Activated T-cell treated with anti-CD3 and anti-CD28 coated beads, Interleukin-2, amount 50 U/mL, for 72 hours (primary cell): ENCODE data around the gene MCU. TPM values are rescaled to one million over a fixed set of nuclear protein-coding genes. Genes with fewer than 3 reads are reported as not detected.
"Not testable (repeated sequence)": the region's sequence is repeated elsewhere in the genome, so short reads cannot be mapped to it uniquely, and the experiment has no call there.

ENCODE experiments used
- ATAC-seq, 2 donors: fragments of 150-1000 bp; cut with Tn5 transposase; replicated peaks in 1 of 2; 2 replicates each; pipeline ENCODE4 v1.10.0; 2021; ENCODE audit warnings: moderate library complexity in 2 of 2, mild to moderate bottlenecking in 1 of 2
- DNase-seq, 2 donors: peaks; one replicate each; pipeline ENCODE4 v3.0.0; 2021 to 2022; ENCODE audit warnings: mixed read lengths in 1 of 2
- H3K27ac Mint-ChIP-seq: one replicate; pipeline ENCODE4 v1.8.0; 2022; ENCODE audit warnings: mild to moderate bottlenecking, moderate library complexity, mixed read lengths
- H3K27me3 Mint-ChIP-seq: one replicate; pipeline ENCODE4 v1.8.0; 2022; ENCODE audit warnings: low read depth, mixed read lengths
- H3K36me3 Mint-ChIP-seq, 2 donors: one replicate each; pipeline ENCODE4 v1.8.0; 2022; ENCODE audit warnings: mixed read lengths in 2 of 2, mild to moderate bottlenecking in 1 of 2; ENCODE audit not compliant: insufficient read depth in 2 of 2
- H3K4me1 Mint-ChIP-seq: one replicate; pipeline ENCODE4 v1.8.0; 2022; ENCODE audit warnings: low read depth, mixed read lengths
- H3K4me3 Mint-ChIP-seq, 2 donors: one replicate each; pipeline ENCODE4 v1.8.0; 2022; ENCODE audit warnings: mild to moderate bottlenecking in 2 of 2, mixed read lengths in 2 of 2, moderate library complexity in 2 of 2
- H3K9me3 Mint-ChIP-seq, 2 donors: one replicate each; pipeline ENCODE4 v1.8.0; 2022; ENCODE audit warnings: mixed read lengths in 2 of 2
- total RNA-seq, 2 donors: library from RNA; stranded (reverse); gene quantifications; one replicate each; pipeline ENCODE4 v1.2.3, GENCODE V29; 2022

MCU gene
- total RNA-seq, 2 donors from 2014 or later, result 16.3 to 18.9 TPM

DNA sequence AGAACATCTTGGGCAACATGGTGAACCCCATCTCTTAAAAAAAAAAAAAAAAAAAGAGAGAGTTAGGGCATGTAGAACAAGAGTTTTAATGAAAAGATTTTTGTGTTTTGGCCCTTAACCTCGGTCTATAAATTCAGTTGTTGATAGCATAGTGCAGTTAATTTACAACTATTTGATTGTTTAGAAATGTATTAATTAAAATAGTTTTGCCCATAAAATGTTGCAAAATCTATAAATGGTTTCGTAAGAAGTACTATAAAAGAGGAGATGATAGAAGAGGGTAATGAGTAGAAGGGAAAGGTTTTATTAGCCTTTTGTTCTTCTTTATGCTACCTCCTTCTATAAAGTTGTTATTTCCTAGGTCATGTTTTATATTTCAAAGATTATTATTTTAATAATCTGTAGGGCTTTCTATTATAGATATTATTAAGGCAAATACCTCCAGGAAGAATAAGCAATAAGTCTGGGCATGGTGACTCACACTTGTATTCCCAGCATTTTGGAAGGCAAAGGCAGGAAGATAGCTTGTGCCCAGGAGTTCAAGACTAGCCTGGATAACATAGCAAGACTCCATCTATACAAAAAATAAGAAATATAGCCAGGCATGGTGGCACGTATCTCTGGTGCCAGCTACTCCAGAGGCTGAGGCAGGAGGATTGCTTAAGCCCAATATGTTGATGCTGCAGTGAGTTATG is 73.3 kb downstream of the MCU start:
- Mint-ChIP-seq H3K4me1 (no peaks in the 10 kb centered on the region), H3K4me3 (no peak overlapping the region), H3K27ac (no peak overlapping the region), H3K36me3 (peaks cover 8 to 9% of the 10 kb centered on the region in 2 donors), H3K27me3 (no peaks in the 10 kb centered on the region), H3K9me3 (peaks cover 7 to 9% of the 10 kb centered on the region in 2 donors)
- no peak for ATAC-seq
- no peak for DNase-seq

GRCh38 chr10:72771195-72771594 is 79.3 kb downstream of the MCU start:
- H3K27ac Mint-ChIP-seq, DNase-seq, H3K4me3 Mint-ChIP-seq, ATAC-seq, H3K4me1 Mint-ChIP-seq, H3K27me3 Mint-ChIP-seq: not testable (repeated sequence)
- peaks cover 12% of the 10 kb centered on the region in 2 donors for H3K9me3 Mint-ChIP-seq
- peaks cover 8 to 27% of the 10 kb centered on the region in 2 donors for H3K36me3 Mint-ChIP-seq

GRCh38 chr10:72772031-72772430 is 80.1 kb downstream of the MCU start:
- Mint-ChIP-seq H3K4me1 (no peaks in the 10 kb centered on the region), H3K27me3 (no peaks in the 10 kb centered on the region), H3K9me3 (peaks cover 12 to 13% of the 10 kb centered on the region in 2 donors), H3K27ac (no peak overlapping the region), H3K36me3 (peaks cover 8 to 27% of the 10 kb centered on the region in 2 donors), H3K4me3 (no peak overlapping the region)
- ATAC-seq (no peak), DNase-seq (no peak)

DNA sequence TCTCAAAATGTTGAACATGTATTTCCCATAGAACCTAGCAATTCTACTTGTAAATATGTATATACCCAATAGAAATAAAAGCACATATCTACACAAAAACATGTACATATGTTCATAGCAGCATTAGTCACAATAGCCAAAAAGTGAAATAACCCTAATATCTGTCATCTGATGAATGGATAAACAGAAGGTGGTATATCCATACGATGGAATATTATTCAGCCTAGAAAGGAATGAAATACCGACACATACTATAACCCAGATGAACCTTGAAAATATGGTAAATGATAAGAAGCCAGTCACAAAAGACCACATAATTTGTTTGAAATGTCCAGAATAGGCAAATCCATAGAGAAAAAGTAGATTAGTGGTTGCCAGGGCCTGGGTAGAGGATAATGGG is 87.9 kb downstream of the MCU start:
- DNase-seq, result no peak
- Mint-ChIP-seq H3K27me3 (no peaks in the 10 kb centered on the region), H3K9me3 (peaks cover 0 to 3% of the 10 kb centered on the region in 2 donors), H3K4me3 (no peak overlapping the region), H3K36me3 (peaks cover 0 to 6% of the 10 kb centered on the region in 2 donors), H3K4me1 (no peaks in the 10 kb centered on the region), H3K27ac (no peak overlapping the region)
- ATAC-seq, result no peak

DNA sequence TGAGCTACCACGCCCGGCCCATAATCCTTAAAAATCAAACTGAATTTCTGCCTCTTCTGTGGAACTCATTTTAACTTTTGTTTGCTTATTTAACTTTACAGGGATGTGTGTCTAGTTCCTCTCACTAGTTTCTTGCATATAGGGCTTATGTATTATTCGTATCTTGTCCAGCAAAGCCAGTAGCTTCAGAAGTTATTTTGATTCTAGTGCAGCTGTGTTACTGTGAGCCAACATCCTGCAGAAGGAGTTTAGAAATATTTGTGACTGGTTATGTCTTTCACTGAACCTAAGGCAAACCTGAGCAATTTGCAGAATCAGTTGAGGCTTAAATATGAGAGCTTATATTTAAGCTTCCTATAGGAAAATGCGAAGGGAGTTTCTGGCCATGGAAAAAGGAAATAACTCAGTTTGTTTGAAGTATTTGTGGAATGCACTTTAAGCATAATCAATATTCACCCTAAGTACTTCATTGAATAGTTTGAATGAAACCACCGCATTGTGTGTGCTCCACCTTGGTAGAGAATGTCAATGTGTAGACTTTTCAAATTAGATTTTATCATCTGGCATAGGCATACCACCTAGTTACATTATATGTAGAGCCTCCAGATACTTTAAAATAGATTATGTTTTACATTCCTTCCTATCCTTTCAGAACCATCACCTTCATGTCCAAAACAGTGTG is 90.8 kb downstream of the MCU start:
- H3K27me3 Mint-ChIP-seq, result no peaks in the 10 kb centered on the region
- ATAC-seq, result no peak
- H3K4me1 Mint-ChIP-seq, result no peaks in the 10 kb centered on the region
- H3K4me3 Mint-ChIP-seq, result no peak overlapping the region
- no peaks in the 10 kb centered on the region for H3K9me3 Mint-ChIP-seq
- no peak overlapping the region for H3K27ac Mint-ChIP-seq
- no peak for DNase-seq
- no peaks in the 10 kb centered on the region for H3K36me3 Mint-ChIP-seq

DNA sequence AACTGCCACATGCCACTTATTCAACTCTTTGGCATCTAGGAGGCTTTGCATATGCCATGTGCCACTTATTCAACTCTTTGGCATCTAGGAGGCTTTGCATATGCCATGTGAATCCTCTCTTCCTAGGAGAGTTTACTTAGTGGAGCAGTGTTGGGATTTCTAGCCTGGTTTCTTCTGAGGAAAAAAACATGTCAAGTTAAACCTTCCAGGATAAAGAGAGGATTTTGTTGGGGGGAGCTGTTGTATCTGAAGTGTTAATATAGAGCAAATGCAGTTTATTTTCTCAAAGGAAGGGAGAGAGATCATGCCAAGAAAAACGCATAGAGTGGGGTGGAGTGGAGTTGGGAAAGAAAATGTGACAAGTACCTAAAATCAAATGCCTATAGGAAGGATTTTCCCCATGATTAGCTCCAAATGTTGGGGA is 91.5 kb downstream of the MCU start:
- Mint-ChIP-seq H3K4me3 (no peak overlapping the region), H3K4me1 (no peaks in the 10 kb centered on the region), H3K36me3 (no peaks in the 10 kb centered on the region), H3K27ac (no peak overlapping the region), H3K27me3 (no peaks in the 10 kb centered on the region), H3K9me3 (no peaks in the 10 kb centered on the region)
- DNase-seq (no peak), ATAC-seq (no peak)

- H3K4me3 Mint-ChIP-seq, result no peak overlapping the region
- no peaks in the 10 kb centered on the region for H3K9me3 Mint-ChIP-seq
- ATAC-seq (no peak), DNase-seq (no peak)
- no peaks in the 10 kb centered on the region for H3K27me3 Mint-ChIP-seq
- H3K27ac Mint-ChIP-seq, result no peak overlapping the region
- H3K36me3 Mint-ChIP-seq, result no peaks in the 10 kb centered on the region
- peaks cover 6% of the 10 kb centered on the region for H3K4me1 Mint-ChIP-seq
Observed at GRCh38 chr10:72784551-72785351, 92.8 kb downstream of the MCU start.

GRCh38 chr10:72785409-72785808 is 93.5 kb downstream of the MCU start:
- Mint-ChIP-seq H3K4me1 (peaks cover 7% of the 10 kb centered on the region), H3K27ac (no peak overlapping the region), H3K27me3 (no peaks in the 10 kb centered on the region), H3K4me3 (no peak overlapping the region), H3K9me3 (no peaks in the 10 kb centered on the region), H3K36me3 (no peaks in the 10 kb centered on the region)
- no peak for DNase-seq
- no peak for ATAC-seq

DNA sequence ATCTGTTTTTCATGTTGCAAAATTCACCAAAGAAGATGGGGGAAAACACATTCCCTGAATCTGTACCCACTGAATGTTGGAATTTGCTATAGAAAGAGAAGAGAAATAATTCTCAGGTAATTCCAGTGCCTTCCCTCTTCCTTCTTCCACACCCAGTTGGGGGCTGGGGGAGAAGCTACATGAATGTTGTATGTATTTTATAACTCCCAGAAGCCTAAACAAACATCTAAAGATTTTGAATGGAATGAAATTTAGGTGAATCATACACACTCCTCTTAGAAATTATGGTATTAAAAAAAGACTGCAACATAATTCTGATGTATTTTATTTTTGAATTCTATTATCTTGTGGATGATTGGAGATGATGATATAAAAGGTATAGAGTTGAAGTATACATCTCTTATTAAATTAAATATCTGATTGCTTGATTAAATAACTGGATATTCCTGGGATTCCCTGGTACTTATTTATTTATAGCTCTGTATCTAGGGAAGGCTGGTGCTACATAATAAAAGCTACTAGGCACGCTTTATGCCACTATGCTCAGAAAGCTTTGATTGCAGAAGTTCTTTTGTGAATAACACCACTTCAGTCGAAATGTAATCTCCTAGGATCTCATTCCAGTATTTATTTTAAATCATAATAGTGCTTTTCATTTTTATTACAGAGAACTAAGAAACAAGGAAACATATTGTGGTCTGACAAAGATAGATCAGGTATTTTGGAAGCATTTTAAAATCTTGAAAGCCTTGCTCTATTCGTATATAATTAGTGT is 98.5 kb downstream of the MCU start:
- ATAC-seq (no peak), DNase-seq (no peak)
- Mint-ChIP-seq H3K27ac (peak overlapping the region; percentile 8), H3K4me1 (peaks cover 7% of the 10 kb centered on the region), H3K4me3 (no peak overlapping the region), H3K36me3 (peaks cover 0 to 1% of the 10 kb centered on the region in 2 donors), H3K27me3 (no peaks in the 10 kb centered on the region), H3K9me3 (no peaks in the 10 kb centered on the region)

DNA sequence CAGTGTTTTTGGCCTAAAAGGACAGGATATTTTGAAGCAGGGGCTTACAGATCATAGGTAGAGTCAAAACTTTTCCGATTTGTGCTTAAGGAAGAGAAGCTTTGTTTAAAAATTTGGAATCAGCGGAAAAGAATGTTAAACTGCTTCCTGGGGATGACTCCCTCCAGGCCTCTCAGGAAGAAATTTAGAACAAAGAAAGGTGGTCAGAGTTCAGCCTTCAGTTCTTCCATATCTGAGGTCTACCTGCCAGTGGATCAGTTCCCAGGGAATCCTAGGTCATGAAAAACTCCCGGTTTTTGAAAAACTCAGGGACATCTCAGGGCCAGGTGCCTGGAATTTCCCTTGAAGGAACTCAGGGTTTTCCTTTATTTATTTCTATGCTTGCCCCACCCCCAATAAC is 100.3 kb downstream of the MCU start:
- ATAC-seq, result no peak
- Mint-ChIP-seq H3K27ac (no peak overlapping the region), H3K9me3 (no peaks in the 10 kb centered on the region), H3K36me3 (peaks cover 0 to 1% of the 10 kb centered on the region in 2 donors), H3K4me1 (peaks cover 7% of the 10 kb centered on the region), H3K4me3 (no peak overlapping the region), H3K27me3 (no peaks in the 10 kb centered on the region)
- no peak for DNase-seq

DNA sequence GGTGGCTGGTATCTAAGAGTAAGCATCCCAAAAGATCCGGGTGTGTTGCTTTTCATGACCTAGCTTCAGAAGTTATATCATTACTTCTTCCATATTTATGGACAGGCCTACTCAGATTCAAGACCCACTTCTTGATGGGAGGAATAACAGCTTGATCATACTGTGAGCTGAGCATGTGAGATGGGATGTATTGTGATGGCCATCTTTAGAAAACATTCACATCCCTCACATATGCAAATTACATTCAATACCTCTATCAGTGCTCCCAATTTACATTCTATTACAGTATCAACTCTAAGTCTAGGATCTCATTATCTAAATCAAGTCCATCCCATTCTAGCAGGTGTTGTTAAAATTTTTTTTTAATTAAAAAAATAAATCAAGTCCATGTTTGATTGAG is 101.8 kb downstream of the MCU start:
- no peaks in the 10 kb centered on the region for H3K27me3 Mint-ChIP-seq
- no peak overlapping the region for H3K4me3 Mint-ChIP-seq
- H3K4me1 Mint-ChIP-seq, result peaks cover 7% of the 10 kb centered on the region
- no peak for ATAC-seq
- H3K9me3 Mint-ChIP-seq, result no peaks in the 10 kb centered on the region
- no peak for DNase-seq
- peaks cover 0 to 1% of the 10 kb centered on the region in 2 donors for H3K36me3 Mint-ChIP-seq
- no peak overlapping the region for H3K27ac Mint-ChIP-seq

DNA sequence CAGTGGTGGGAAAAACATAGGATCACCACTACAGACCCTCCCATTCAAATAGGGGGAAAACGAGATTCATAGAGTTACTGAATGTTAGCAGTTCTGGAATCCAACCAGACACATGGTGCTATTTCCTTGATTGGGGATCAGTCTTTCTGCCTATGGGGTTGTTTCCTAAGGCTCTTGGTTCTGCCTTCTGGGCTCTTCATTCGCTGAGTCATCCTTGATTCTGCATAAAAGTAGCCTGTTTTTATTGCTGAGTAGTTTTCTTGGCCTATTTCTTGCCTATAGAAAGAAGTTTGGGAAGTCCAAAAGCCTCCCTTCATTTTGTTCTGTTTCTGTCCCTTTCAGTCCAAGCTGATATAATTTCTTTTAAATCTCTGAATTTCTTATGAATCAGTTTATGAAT is 102.3 kb downstream of the MCU start:
- no peak for DNase-seq
- Mint-ChIP-seq H3K9me3 (no peaks in the 10 kb centered on the region), H3K4me1 (peaks cover 6% of the 10 kb centered on the region), H3K36me3 (peaks cover 0 to 1% of the 10 kb centered on the region in 2 donors), H3K27me3 (no peaks in the 10 kb centered on the region), H3K27ac (no peak overlapping the region), H3K4me3 (no peak overlapping the region)
- no peak for ATAC-seq

GRCh38 chr10:72796042-72796441 is 104.1 kb downstream of the MCU start:
- Mint-ChIP-seq H3K27ac (no peak overlapping the region), H3K27me3 (no peaks in the 10 kb centered on the region), H3K36me3 (peaks cover 0 to 1% of the 10 kb centered on the region in 2 donors), H3K4me1 (peaks cover 3% of the 10 kb centered on the region), H3K4me3 (no peak overlapping the region), H3K9me3 (no peaks in the 10 kb centered on the region)
- DNase-seq (no peak), ATAC-seq (no peak)
